ENCODE results near the gene NHSL1. TPM values are rescaled to one million over a fixed set of nuclear protein-coding genes. Genes with fewer than 3 reads are reported as not detected.

Gene NHSL1
- total RNA-seq, 2 donors from 2014 or later, result 82.8 to 94.8 TPM

DNA sequence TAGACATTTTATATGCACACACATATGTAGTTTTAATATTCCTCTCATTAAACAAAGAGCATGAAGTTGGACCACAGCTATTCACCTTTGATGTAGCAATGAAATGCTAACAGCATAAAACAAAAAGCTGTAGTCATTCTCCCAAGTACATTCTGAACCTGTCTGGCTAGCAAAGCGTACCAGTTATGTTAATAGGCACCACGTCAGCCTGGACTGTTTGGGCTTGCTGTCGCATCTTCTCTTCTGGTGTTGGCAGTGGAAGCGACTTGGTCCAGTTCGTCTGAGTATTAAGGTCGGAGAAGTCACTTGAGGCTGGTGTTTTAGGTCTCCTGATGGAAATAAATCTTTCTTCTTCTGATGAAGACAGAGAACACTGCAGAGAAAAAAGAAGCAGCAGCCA, 52.5 kb downstream of the NHSL1 start:
- intact Hi-C loops (cut with DNase I), result no loop called here
- Histone ChIP-seq H3K27me3 (no peaks in the 10 kb centered on the region), H3K36me3 (no peaks in the 10 kb centered on the region), H3K9ac (ENCODE audit: low read depth in 2 of 2, low read length in 2 of 2) (no peak overlapping the region), H3K4me3 (no peak overlapping the region), H3K4me1 (no peaks in the 10 kb centered on the region), H3K27ac (no peak overlapping the region), H3K9me3 (no peaks in the 10 kb centered on the region)
- no peak for DNase-seq
- no peak for TF ChIP-seq CTCF (IDR thresholded peaks at IDR 0.05)

GRCh38 chr6:138443979-138444378, 55.3 kb downstream of the NHSL1 start:
- Histone ChIP-seq H3K27me3 (no peaks in the 10 kb centered on the region), H3K9ac (ENCODE audit: low read depth in 2 of 2, low read length in 2 of 2) (no peak overlapping the region)
- intact Hi-C loops (cut with DNase I), result no loop called here

DNA sequence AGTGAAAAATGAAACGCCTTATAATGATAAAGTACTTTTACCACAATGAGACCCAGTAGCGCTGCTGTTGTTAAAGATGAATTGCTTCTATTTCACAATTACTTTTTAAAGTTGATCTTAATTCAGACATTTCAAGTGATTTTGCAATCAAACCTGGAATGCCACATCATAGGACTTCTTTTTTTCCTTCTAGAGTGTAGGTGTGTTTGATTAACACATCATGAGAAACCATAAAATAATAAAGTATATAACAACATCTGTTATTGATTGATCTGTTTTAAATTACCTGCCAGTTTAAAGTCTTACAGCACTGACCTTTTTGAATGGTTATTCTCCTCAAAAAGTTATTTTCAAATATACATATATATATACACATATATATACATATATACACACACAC, 56.6 kb downstream of the NHSL1 start:
- DNase-seq, result no peak
- Histone ChIP-seq H3K4me3 (no peak overlapping the region), H3K36me3 (no peaks in the 10 kb centered on the region), H3K4me1 (no peaks in the 10 kb centered on the region), H3K27ac (no peak overlapping the region), H3K9ac (ENCODE audit: low read depth in 2 of 2, low read length in 2 of 2) (no peak overlapping the region), H3K27me3 (no peaks in the 10 kb centered on the region), H3K9me3 (no peaks in the 10 kb centered on the region)
- intact Hi-C loops (cut with DNase I), result no loop called here
- TF ChIP-seq CTCF (IDR thresholded peaks at IDR 0.05), result no peak

More at GRCh38 chr6:138443979-138444378, 55.3 kb downstream of the NHSL1 start:
- no peaks in the 10 kb centered on the region for H3K9me3 ChIP-seq
- H3K4me3 ChIP-seq, result no peak overlapping the region
- no peak for DNase-seq
- H3K36me3 ChIP-seq, result no peaks in the 10 kb centered on the region
- no peak overlapping the region for H3K27ac ChIP-seq
- no peaks in the 10 kb centered on the region for H3K4me1 ChIP-seq
- TF ChIP-seq CTCF (IDR thresholded peaks at IDR 0.05), result no peak

- Histone ChIP-seq H3K4me3 (no peak overlapping the region), H3K9ac (ENCODE audit: low read depth in 2 of 2, low read length in 2 of 2) (peak overlapping the region in 1 of 2 donors; percentile 29), H3K4me1 (no peaks in the 10 kb centered on the region), H3K27ac (no peak overlapping the region), H3K9me3 (no peaks in the 10 kb centered on the region), H3K27me3 (no peaks in the 10 kb centered on the region), H3K36me3 (no peaks in the 10 kb centered on the region)
- DNase-seq, result no peak
- intact Hi-C loops (cut with DNase I), result no loop called here
- no peak for TF ChIP-seq CTCF (IDR thresholded peaks at IDR 0.05)
Measured at GRCh38 chr6:138441965-138442364, 57.3 kb downstream of the NHSL1 start.

- Histone ChIP-seq H3K36me3 (no peaks in the 10 kb centered on the region), H3K27ac (no peak overlapping the region), H3K27me3 (no peaks in the 10 kb centered on the region), H3K4me3 (no peak overlapping the region), H3K9me3 (no peaks in the 10 kb centered on the region), H3K4me1 (no peaks in the 10 kb centered on the region), H3K9ac (ENCODE audit: low read depth in 2 of 2, low read length in 2 of 2) (no peak overlapping the region)
- DNase-seq, result no peak
- intact Hi-C loops (cut with DNase I), result no loop called here
- TF ChIP-seq CTCF (IDR thresholded peaks at IDR 0.05), result no peak
Measured at GRCh38 chr6:138440758-138441357, 58.4 kb downstream of the NHSL1 start.
